ENCODE measurements around the gene CSF3R. TPM values are rescaled to one million over a fixed set of nuclear protein-coding genes. Genes with fewer than 3 reads are reported as not detected.

The CSF3R gene
- total RNA-seq, 2 experiments from 2014 or later = not detected

GRCh38 chr1:36453051-36453450, 29.7 kb downstream of the CSF3R start:
- intact Hi-C loops (cut with micrococcal nuclease) = no loop called here
- Mint-ChIP-seq H3K27ac (no peak overlapping the region), H3K9me3 (no peaks in the 10 kb centered on the region), H3K4me1 (ENCODE audit: low read depth) (peaks cover 22% of the 10 kb centered on the region), H3K27me3 (no peaks in the 10 kb centered on the region), H3K4me3 (no peak overlapping the region), H3K36me3 (ENCODE audit: low read depth) (peaks cover 16% of the 10 kb centered on the region)
- ChIA-PET POLR2A (interaction anchor here (0.8 kb wide), 1 partner anchor 11 kb away, joined by 3 read pairs; the partner anchor contains the start of gene MRPS15), CTCF (no interaction called here)
- no peak for TF ChIP-seq CTCF (IDR thresholded peaks at IDR 0.05)
- ATAC-seq (no peak), DNase-seq (no peak)

GRCh38 chr1:36450919-36451305, 31.8 kb downstream of the CSF3R start:
- no peak for TF ChIP-seq CTCF (IDR thresholded peaks at IDR 0.05)
- Mint-ChIP-seq H3K4me1 (ENCODE audit: low read depth) (peaks cover 10% of the 10 kb centered on the region), H3K4me3 (peak overlapping the region; percentile 82), H3K27ac (peak overlapping the region; percentile 83), H3K27me3 (no peaks in the 10 kb centered on the region), H3K36me3 (ENCODE audit: low read depth) (peaks cover 4% of the 10 kb centered on the region), H3K9me3 (no peaks in the 10 kb centered on the region)
- ChIA-PET CTCF (interaction anchor here (0.7 to 1.2 kb wide), 3 partner anchors 12 to 302 kb away, joined by 3 to 7 read pairs (median 5); partner anchors contain the start of gene TRAPPC3), POLR2A (interaction anchor here (0.6 to 2.9 kb wide), 7 partner anchors 9 to 1597 kb away, joined by 3 to 12 read pairs (median 5); partner anchors contain the start of genes EVA1B and MRPS15)
- no peak for DNase-seq
- intact Hi-C loops (cut with micrococcal nuclease) = no loop called here
- no peak for ATAC-seq

GRCh38 chr1:36450270-36450918, 32.3 kb downstream of the CSF3R start, which contains the start of gene OSCP1:
Gene OSCP1, minus strand, starts transcription at chr1:36450451. Its CDS starts 82 bp downstream, at chr1:36450369.
- Mint-ChIP-seq H3K9me3 (no peaks in the 10 kb centered on the region), H3K4me3 (peak within 1 kb of the TSS; percentile 82), H3K27ac (peak within 1 kb of the TSS; percentile 83), H3K27me3 (no peaks in the 10 kb centered on the region), H3K36me3 (ENCODE audit: low read depth) (peaks cover 4% of the 10 kb centered on the region), H3K4me1 (ENCODE audit: low read depth) (peaks cover 10% of the 10 kb centered on the region)
- peak; percentile 90 for DNase-seq
- intact Hi-C loops (cut with micrococcal nuclease) = no loop called here
- CTCF ChIA-PET = interaction anchor here (0.7 to 1.2 kb wide), 3 partner anchors 12 to 301 kb away, joined by 3 to 7 read pairs (median 5); partner anchors contain the start of gene TRAPPC3
- no peak for TF ChIP-seq CTCF (IDR thresholded peaks at IDR 0.05)
- ATAC-seq = peak; percentile 99
- POLR2A ChIA-PET = interaction anchor here (0.6 to 2.9 kb wide), 7 partner anchors 10 to 915 kb away, joined by 3 to 12 read pairs (median 4); partner anchors contain the start of genes EVA1B and MRPS15

GRCh38 chr1:36448530-36449056, 34.1 kb downstream of the CSF3R start:
- Mint-ChIP-seq H3K27ac (no peak overlapping the region), H3K9me3 (no peaks in the 10 kb centered on the region), H3K4me1 (ENCODE audit: low read depth) (peaks cover 10% of the 10 kb centered on the region), H3K27me3 (no peaks in the 10 kb centered on the region), H3K36me3 (ENCODE audit: low read depth) (no peaks in the 10 kb centered on the region), H3K4me3 (no peak overlapping the region)
- intact Hi-C loops (cut with micrococcal nuclease) = no loop called here
- DNase-seq (no peak), ATAC-seq (no peak)
- ChIA-PET POLR2A (interaction anchor here (2.0 kb wide), 1 partner anchor 13 kb away, joined by 5 read pairs; no protein-coding TSS in a partner anchor), CTCF (interaction anchor here (1.0 kb wide), 1 partner anchor 13 kb away, joined by 3 read pairs; no protein-coding TSS in a partner anchor)
- no peak for TF ChIP-seq CTCF (IDR thresholded peaks at IDR 0.05)

- peaks cover 10% of the 10 kb centered on the region for H3K4me1 Mint-ChIP-seq (ENCODE audit: low read depth)
- H3K9me3 Mint-ChIP-seq = no peaks in the 10 kb centered on the region
- no peak for ATAC-seq
- no peaks in the 10 kb centered on the region for H3K27me3 Mint-ChIP-seq
- CTCF ChIA-PET = interaction anchor here (1.1 kb wide), 1 partner anchor 105 kb away, joined by 3 read pairs; no protein-coding TSS in a partner anchor
- H3K36me3 Mint-ChIP-seq (ENCODE audit: low read depth) = no peaks in the 10 kb centered on the region
- no peak overlapping the region for H3K4me3 Mint-ChIP-seq
- no peak for TF ChIP-seq CTCF (IDR thresholded peaks at IDR 0.05)
- no peak for DNase-seq
- intact Hi-C loops (cut with micrococcal nuclease) = no loop called here
- POLR2A ChIA-PET = interaction anchor here (1.0 kb wide), 1 partner anchor 11 kb away, joined by 3 read pairs; no protein-coding TSS in a partner anchor
- H3K27ac Mint-ChIP-seq = no peak overlapping the region
These were observed 35.3 kb downstream of the CSF3R start for GRCh38 chr1:36447450-36447849.

Data from activated CD8-positive, alpha-beta T cell treated with anti-CD3 and anti-CD28 coated beads for 36 hours (primary cell).